NB4 (cell line): ENCODE results near the gene ZNF366.

Source experiments
- MYC ChIP-seq: IDR thresholded peaks from 2 replicates; pipeline ENCODE4 v1.6.1; 2011; ENCODE audit warnings: low read depth, low read length
- POLR2A ChIP-seq: IDR thresholded peaks from 2 replicates; pipeline ENCODE4 v1.6.1; 2011; ENCODE audit warnings: mild to moderate bottlenecking; ENCODE audit not compliant: insufficient read length; ENCODE audit errors: extremely low read depth
- TF ChIP-seq, protein P1 (sequence below): IDR thresholded peaks from 2 replicates; pipeline ENCODE4 v1.6.1; 2011; ENCODE audit warnings: low read depth, low read length
- TF ChIP-seq, protein P2 (sequence below): IDR thresholded peaks from one replicate; pipeline ENCODE4 v1.5.1; 2012; ENCODE audit warnings: low read depth, low read length

DNA sequence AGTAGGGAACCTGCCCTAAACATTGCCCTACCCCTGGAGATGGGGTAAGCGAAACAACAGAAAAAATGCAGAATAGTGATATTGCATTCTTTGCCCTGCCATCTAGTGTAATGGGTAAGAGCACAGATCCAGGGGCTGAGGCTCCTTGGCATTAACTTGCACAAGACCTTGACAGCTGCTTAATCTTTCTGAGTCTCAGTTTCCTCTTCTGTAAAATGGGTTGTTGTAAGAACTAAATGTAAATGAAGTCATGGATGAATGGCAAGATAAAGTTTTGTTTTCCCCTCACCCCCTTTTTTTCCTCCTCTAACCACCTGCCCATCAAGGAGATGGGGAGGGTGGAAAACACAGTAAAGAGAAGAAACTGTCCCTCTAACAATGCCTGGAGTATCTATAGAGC lies 47.7 kb upstream of the ZNF366 start:
- TF ChIP-seq, protein P1, sequence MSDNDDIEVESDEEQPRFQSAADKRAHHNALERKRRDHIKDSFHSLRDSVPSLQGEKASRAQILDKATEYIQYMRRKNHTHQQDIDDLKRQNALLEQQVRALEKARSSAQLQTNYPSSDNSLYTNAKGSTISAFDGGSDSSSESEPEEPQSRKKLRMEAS: no peak
- TF ChIP-seq POLR2A: no peak
- TF ChIP-seq, protein P2, sequence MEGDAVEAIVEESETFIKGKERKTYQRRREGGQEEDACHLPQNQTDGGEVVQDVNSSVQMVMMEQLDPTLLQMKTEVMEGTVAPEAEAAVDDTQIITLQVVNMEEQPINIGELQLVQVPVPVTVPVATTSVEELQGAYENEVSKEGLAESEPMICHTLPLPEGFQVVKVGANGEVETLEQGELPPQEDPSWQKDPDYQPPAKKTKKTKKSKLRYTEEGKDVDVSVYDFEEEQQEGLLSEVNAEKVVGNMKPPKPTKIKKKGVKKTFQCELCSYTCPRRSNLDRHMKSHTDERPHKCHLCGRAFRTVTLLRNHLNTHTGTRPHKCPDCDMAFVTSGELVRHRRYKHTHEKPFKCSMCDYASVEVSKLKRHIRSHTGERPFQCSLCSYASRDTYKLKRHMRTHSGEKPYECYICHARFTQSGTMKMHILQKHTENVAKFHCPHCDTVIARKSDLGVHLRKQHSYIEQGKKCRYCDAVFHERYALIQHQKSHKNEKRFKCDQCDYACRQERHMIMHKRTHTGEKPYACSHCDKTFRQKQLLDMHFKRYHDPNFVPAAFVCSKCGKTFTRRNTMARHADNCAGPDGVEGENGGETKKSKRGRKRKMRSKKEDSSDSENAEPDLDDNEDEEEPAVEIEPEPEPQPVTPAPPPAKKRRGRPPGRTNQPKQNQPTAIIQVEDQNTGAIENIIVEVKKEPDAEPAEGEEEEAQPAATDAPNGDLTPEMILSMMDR: no peak
- TF ChIP-seq MYC: no peak
